ENCODE measurements around the gene SYCP2L.
"Not testable (repeated sequence)": the region's sequence is repeated elsewhere in the genome, so short reads cannot be mapped to it uniquely, and the experiment has no call there.

Gene SYCP2L

GRCh38 chr6:10960171-10960570 lies 73.3 kb downstream of the SYCP2L start:
- DNase-seq, result no peak

GRCh38 chr6:10961837-10962236 lies 75.0 kb downstream of the SYCP2L start:
- no peak for DNase-seq

- DNase-seq, result no peak
These were observed 75.8 kb downstream of the SYCP2L start for GRCh38 chr6:10962673-10963072.

GRCh38 chr6:10963113-10963512 lies 76.3 kb downstream of the SYCP2L start:
- no peak for DNase-seq

- no peak for DNase-seq
These were observed 77.8 kb downstream of the SYCP2L start for GRCh38 chr6:10964684-10965083.

- no peak for DNase-seq
These were observed 81.9 kb downstream of the SYCP2L start for GRCh38 chr6:10968776-10969175.

- no peak for DNase-seq
These were observed 83.9 kb downstream of the SYCP2L start for GRCh38 chr6:10970731-10971130.

- DNase-seq, result no peak
These were observed 85.3 kb downstream of the SYCP2L start for GRCh38 chr6:10972196-10972595.

- no peak for DNase-seq
These were observed 89.7 kb downstream of the SYCP2L start for GRCh38 chr6:10976571-10976970.

- no peak for DNase-seq
These were observed 90.5 kb downstream of the SYCP2L start for GRCh38 chr6:10977231-10977968.

GRCh38 chr6:10979603-10980002 lies 92.8 kb downstream of the SYCP2L start:
- no peak for DNase-seq

- no peak for DNase-seq
These were observed 94.6 kb downstream of the SYCP2L start for GRCh38 chr6:10981409-10981808.

GRCh38 chr6:10984959-10985358 lies 98.1 kb downstream of the SYCP2L start:
- DNase-seq, result not testable (repeated sequence)

GRCh38 chr6:10989587-10989986 lies 102.7 kb downstream of the SYCP2L start:
- DNase-seq, result no peak

GRCh38 chr6:10991115-10991514 lies 104.3 kb downstream of the SYCP2L start:
- no peak for DNase-seq

- no peak for DNase-seq
These were observed 107.0 kb downstream of the SYCP2L start for GRCh38 chr6:10993896-10994295.

GRCh38 chr6:10995114-10995707 lies 108.4 kb downstream of the SYCP2L start:
- no peak for DNase-seq

- DNase-seq, result no peak
These were observed 113.1 kb downstream of the SYCP2L start for GRCh38 chr6:10999994-11000393.

GRCh38 chr6:11002176-11002575 lies 115.3 kb downstream of the SYCP2L start:
- no peak for DNase-seq

GRCh38 chr6:11003297-11003696 lies 116.4 kb downstream of the SYCP2L start:
- DNase-seq, result not testable (repeated sequence)

GRCh38 chr6:11006061-11006460 lies 119.2 kb downstream of the SYCP2L start:
- no peak for DNase-seq

- no peak for DNase-seq
These were observed 121.1 kb downstream of the SYCP2L start for GRCh38 chr6:11007715-11008608.

GRCh38 chr6:11008821-11009220 lies 122.0 kb downstream of the SYCP2L start:
- no peak for DNase-seq

GRCh38 chr6:11009353-11009752 lies 122.5 kb downstream of the SYCP2L start:
- DNase-seq, result no peak
